Stomach (tissue), 9 donors: ENCODE results near the gene KCNC1. TPM values are rescaled to one million over a fixed set of nuclear protein-coding genes. Genes with fewer than 3 reads are reported as not detected.
A peak's percentile ranks its signal among the peaks of the same experiment; 100 is the strongest.

Experiments used
- DNase-seq, 2 donors: peaks; one replicate each; pipeline versions ENCODE4 v3.0.0 to v3.0.0-alpha.2; 2013 to 2019
- H3K27ac ChIP-seq, 5 donors: fragments of 200-600 bp in 4 of 5; sonication (generic) in 4 of 5; one replicate each; pipeline ENCODE4 v1.5.1; 2013 to 2019; ENCODE audit warnings: mild to moderate bottlenecking in 1 of 5, moderate library complexity in 1 of 5
- H3K27me3 ChIP-seq, 3 donors: fragments of 200-600 bp; sonication (generic); one replicate each; pipeline ENCODE4 v1.5.1; 2017 to 2019; ENCODE audit warnings: mixed run types in 1 of 3
- H3K36me3 ChIP-seq, 4 donors: fragments of 200-600 bp; sonication (generic); 1 replicate in 3 of 4; 2 replicates in 1 of 4; pipeline ENCODE4 v1.5.1; 2016 to 2019
- H3K4me1 ChIP-seq, 4 donors: fragments of 200-600 bp; sonication (generic); one replicate each; pipeline ENCODE4 v1.5.1; 2016 to 2019
- H3K4me3 ChIP-seq, 4 donors: fragments of 200-600 bp; sonication (generic) in 3 of 4; one replicate each; pipeline ENCODE4 v1.5.1; 2016 to 2019; ENCODE audit warnings: mild to moderate bottlenecking in 1 of 4
- H3K9me3 ChIP-seq, 4 donors: fragments of 200-600 bp; sonication (generic); one replicate each; pipeline ENCODE4 v1.5.1; 2016 to 2019
- CTCF ChIP-seq, 7 experiments: fragments of 450-650 bp in 4 of 7; fragments of 200-600 bp in 3 of 7; sonication (generic) in 3 of 7; IDR thresholded peaks; one replicate each; pipeline ENCODE4 v1.5.1; 2016 to 2019; ENCODE audit warnings: antibody characterized with exemption in 7 of 7, control low read depth in 2 of 7, mild to moderate bottlenecking in 1 of 7
- EP300 ChIP-seq: sonication (generic); formaldehyde crosslinking; IDR thresholded peaks from one replicate; pipeline ENCODE4 v1.6.1; 2017; ENCODE audit warnings: antibody characterized with exemption
- POLR2A ChIP-seq, 4 donors: fragments of 450-650 bp; IDR thresholded peaks; one replicate each; pipeline ENCODE4 v1.6.1; 2016; ENCODE audit warnings: antibody characterized with exemption in 4 of 4, control low read depth in 2 of 4, mild to moderate bottlenecking in 1 of 4, moderate library complexity in 1 of 4
- POLR2AphosphoS5 ChIP-seq, 3 donors: sonication (generic); formaldehyde crosslinking; IDR thresholded peaks; one replicate each; pipeline ENCODE4 v1.6.1; 2016; ENCODE audit warnings: antibody characterized with exemption in 3 of 3
- WGBS, 5 donors: extraction: QIAGEN DNeasy Blood & Tissue Kit in 3 of 5; methylation state at CpG; one replicate each; pipeline versions ENCODE4 v1.1.5 to v1.1.7; 2013 to 2018; 5-methylcytosine and 5-hydroxymethylcytosine counted together
- intact Hi-C: fragments of 100-400 bp; cut with DNase I; formaldehyde crosslinking; loops from one replicate; pipeline ENCODE4 v1.15.1; 2023; ENCODE audit warnings: low total_unique reads
- polyA plus RNA-seq, 3 donors: library from polyadenylated mRNA; stranded (reverse); fragments of 200-250 nt; gene quantifications; one replicate each; pipeline ENCODE4 v1.2.3, GENCODE V29; 2013
- total RNA-seq, 5 donors: library from RNA; depleted of rRNA; stranded (reverse); fragments of >200 nt; gene quantifications; one replicate each; pipeline versions ENCODE4 v1.1.0 to v1.2.3, GENCODE V29; 2014 to 2016
- donor health status: healthy with polysubstance abuse.
- donor health status: Bipolar disorder and iron deficiency.
- donor health status: healthy.

Gene KCNC1
- total and polyA plus RNA-seq, 8 donors = 0.03 to 0.18 TPM; not detected in 6

- Histone ChIP-seq H3K4me1 (peaks cover 0 to 4% (median 0%) of the 10 kb centered on the region in 4 donors), H3K4me3 (no peak overlapping the region), H3K9me3 (peaks cover 0 to 6% (median 0%) of the 10 kb centered on the region in 4 donors), H3K27me3 (peaks cover 0 to 8% (median 0%) of the 10 kb centered on the region in 3 donors), H3K27ac (no peak overlapping the region), H3K36me3 (no peaks in the 10 kb centered on the region)
- TF ChIP-seq EP300 (no peak), POLR2A (IDR thresholded peaks at IDR 0.05) (no peak), POLR2AphosphoS5 (IDR thresholded peaks at IDR 0.05) (no peak), CTCF (IDR thresholded peaks at IDR 0.05) (no peak)
- no peak for DNase-seq
- WGBS, 5 donors = 67 to 87% (median 80%) methylated on average over 3 of the region's 3 CpGs
- intact Hi-C loops = no loop called here
Observed at GRCh38 chr11:17755891-17756290, 21.3 kb downstream of the KCNC1 start.

GRCh38 chr11:17760102-17761029 lies 25.8 kb downstream of the KCNC1 start:
- 53 to 57% (median 54%) methylated on average over 20 to 23 of the region's 23 CpGs for WGBS, 5 donors
- H3K27me3 ChIP-seq = peaks cover 0 to 7% (median 0%) of the 10 kb centered on the region in 3 donors
- H3K27ac ChIP-seq = no peak overlapping the region
- H3K36me3 ChIP-seq = no peaks in the 10 kb centered on the region
- no peak overlapping the region for H3K4me3 ChIP-seq
- no peak for TF ChIP-seq EP300
- TF ChIP-seq POLR2A (IDR thresholded peaks at IDR 0.05) = no peak
- TF ChIP-seq POLR2AphosphoS5 (IDR thresholded peaks at IDR 0.05) = no peak
- TF ChIP-seq CTCF (IDR thresholded peaks at IDR 0.05) = peak in 4 of 7 experiments; percentile 40 to 62 (median 46)
- no peaks in the 10 kb centered on the region for H3K4me1 ChIP-seq
- intact Hi-C loops = no loop called here
- peaks cover 0 to 6% (median 0%) of the 10 kb centered on the region in 4 donors for H3K9me3 ChIP-seq
- DNase-seq = peak; percentile 61 to 75

- H3K4me3 ChIP-seq = no peak overlapping the region
- no peak for DNase-seq
- H3K4me1 ChIP-seq = no peaks in the 10 kb centered on the region
- H3K27me3 ChIP-seq = peaks cover 0 to 7% (median 0%) of the 10 kb centered on the region in 3 donors
- no peaks in the 10 kb centered on the region for H3K36me3 ChIP-seq
- no peak overlapping the region for H3K27ac ChIP-seq
- intact Hi-C loops = no loop called here
- peaks cover 0 to 6% (median 0%) of the 10 kb centered on the region in 4 donors for H3K9me3 ChIP-seq
- WGBS, 5 donors = 84 to 92% (median 89%) methylated on average over 16 to 17 of the region's 17 CpGs
- TF ChIP-seq EP300 (no peak), POLR2A (IDR thresholded peaks at IDR 0.05) (no peak), POLR2AphosphoS5 (IDR thresholded peaks at IDR 0.05) (no peak), CTCF (IDR thresholded peaks at IDR 0.05) (no peak)
Observed at GRCh38 chr11:17762309-17762974, 27.9 kb downstream of the KCNC1 start.

GRCh38 chr11:17763244-17763643 lies 28.7 kb downstream of the KCNC1 start:
- 73 to 87% (median 78%) methylated on average over 7 of the region's 7 CpGs for WGBS, 5 donors
- H3K27ac ChIP-seq = no peak overlapping the region

More at GRCh38 chr11:17763244-17763643, 28.7 kb downstream of the KCNC1 start:
- DNase-seq = no peak
- TF ChIP-seq POLR2A (IDR thresholded peaks at IDR 0.05) = no peak
- no peak for TF ChIP-seq EP300
- TF ChIP-seq CTCF (IDR thresholded peaks at IDR 0.05) = no peak
- TF ChIP-seq POLR2AphosphoS5 (IDR thresholded peaks at IDR 0.05) = no peak
- H3K9me3 ChIP-seq = peaks cover 0 to 6% (median 0%) of the 10 kb centered on the region in 4 donors
- no peak overlapping the region for H3K4me3 ChIP-seq
- intact Hi-C loops = no loop called here
- no peaks in the 10 kb centered on the region for H3K36me3 ChIP-seq
- H3K27me3 ChIP-seq = peaks cover 0 to 7% (median 0%) of the 10 kb centered on the region in 3 donors
- no peaks in the 10 kb centered on the region for H3K4me1 ChIP-seq
